H1 (cell line): Measurements from ENCODE around the gene DACT1. TPM values are rescaled to one million over a fixed set of nuclear protein-coding genes. Genes with fewer than 3 reads are reported as not detected.

Experiments
- ATF2 ChIP-seq: IDR thresholded peaks from 2 replicates; pipeline ENCODE4 v1.6.1; 2012; ENCODE audit warnings: low read length, inconsistent platforms
- POU5F1 ChIP-seq: IDR thresholded peaks from 2 replicates; pipeline ENCODE4 v1.6.1; 2011; ENCODE audit warnings: low read depth, mild to moderate bottlenecking, low read length, moderate library complexity
- TAF1 ChIP-seq: IDR thresholded peaks from 2 replicates; pipeline ENCODE4 v1.6.1; 2011; ENCODE audit warnings: mild to moderate bottlenecking, low read depth, low read length
- TAF7 ChIP-seq: optimal IDR thresholded peaks from 2 replicates; pipeline ENCODE3; 2011; ENCODE audit warnings: low read depth, mild to moderate bottlenecking, inconsistent platforms, low read length, moderate library complexity, borderline replicate concordance
- YY1 ChIP-seq: IDR thresholded peaks from 2 replicates; pipeline ENCODE4 v1.6.1; 2011; ENCODE audit warnings: low read depth, mild to moderate bottlenecking, low read length
- polyA plus RNA-seq, 7 experiments: library from polyadenylated mRNA; depleted of rRNA in 3 of 7; stranded (reverse) in 5 of 7; unstranded in 2 of 7; fragments of >200 nt in 5 of 7; fragments of 200-250 nt in 2 of 7; gene quantifications; 1 replicate in 5 of 7; 2 replicates in 1 of 7; 4 replicates in 1 of 7; pipeline versions ENCODE4 v1.2.1 to v1.2.3, GENCODE V29; 2011 to 2013; ENCODE audit warnings: missing spikeins in 2 of 7, mixed read lengths in 2 of 7
- total RNA-seq: library from RNA; stranded (reverse); fragmentation: NEBNext Ultra II Directional; extraction: Animal tissue kit (Norgen Biotek cat#: 25700); gene quantifications from 2 replicates; pipeline ENCODE4 v1.2.1, GENCODE V29; 2021

DACT1 gene
- total and polyA plus RNA-seq, 2 of the 8 experiments (the other 6 are each of a cell fraction or from before 2014, with no cell fraction given) = 3.2 to 29.8 TPM

GRCh38 chr14:58677517-58677916 lies 39.8 kb downstream of the DACT1 start (continued):
- no peak for TF ChIP-seq TAF7
- no peak for TF ChIP-seq POU5F1
- TF ChIP-seq YY1 = no peak
- TF ChIP-seq TAF1 = no peak
- no peak for TF ChIP-seq ATF2
